Measurements from ENCODE around the gene SCN5A.

The SCN5A gene

DNA sequence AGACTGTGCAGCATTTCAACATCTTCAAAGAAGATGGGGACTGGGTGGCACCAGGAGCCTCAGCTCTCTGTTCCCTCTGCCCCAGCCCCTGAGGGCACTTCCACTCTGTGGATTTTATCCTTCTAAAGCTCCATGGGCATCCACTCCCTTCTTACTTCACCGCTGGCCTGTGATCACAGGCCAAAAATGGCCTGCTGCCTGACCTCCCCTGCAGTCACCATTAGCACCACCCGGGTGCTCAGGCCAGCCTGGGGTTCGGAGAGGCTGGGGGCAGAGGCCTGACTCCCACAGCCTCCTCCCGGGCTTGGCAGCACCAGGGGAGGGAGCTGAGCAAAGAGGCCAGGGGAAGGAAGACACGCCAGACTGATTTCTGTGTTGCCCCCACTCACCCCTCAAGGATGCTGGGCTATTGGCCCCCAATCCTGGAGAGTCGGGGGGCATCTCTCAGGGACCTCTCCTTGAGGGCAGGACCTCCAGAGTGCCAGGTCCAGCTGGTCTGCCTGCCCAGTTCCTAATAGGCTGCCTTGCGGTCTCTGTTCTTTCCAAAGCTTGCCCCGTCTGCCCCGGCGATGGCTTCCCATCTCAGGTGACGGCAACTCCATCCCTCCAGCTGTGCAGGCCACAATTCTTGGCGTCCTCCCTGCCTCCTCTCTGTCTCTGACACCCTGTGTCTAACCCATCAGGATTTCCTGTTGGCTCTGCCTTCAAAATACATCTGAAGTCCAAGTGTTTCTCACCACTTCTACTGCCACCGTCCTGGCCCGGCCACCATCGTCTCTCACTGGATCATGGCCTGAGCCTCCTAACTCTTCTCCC, 86.2 kb downstream of the SCN5A start:
- H2AK5ac ChIP-seq (ENCODE audit: low read length), result no peak overlapping the region
- no peaks in the 10 kb centered on the region for H3K4me1 ChIP-seq (ENCODE audit: control insufficient read depth, low read depth, low read length)
- no peak overlapping the region for H3K56ac ChIP-seq (ENCODE audit: low read length)
- H2BK120ac ChIP-seq (ENCODE audit: low read depth, low read length), result no peak overlapping the region
- H3K27ac ChIP-seq (ENCODE audit: low read depth, low read length), result no peak overlapping the region
- no peak overlapping the region for H4K8ac ChIP-seq (ENCODE audit: low read depth, low read length)
- H3K4me2 ChIP-seq (ENCODE audit: low read length), result no peak overlapping the region
- no peak for DNase-seq
- no peak overlapping the region for H3K9ac ChIP-seq (ENCODE audit: low read length)
- no peak overlapping the region for H4K5ac ChIP-seq (ENCODE audit: low read length)
- no peak overlapping the region for H3K4ac ChIP-seq (ENCODE audit: low read depth, low read length)
- no CpG with 5 or more reads among the region's 15 CpGs for WGBS (ENCODE audit: extremely low coverage, insufficient coverage, low lambda C conversion rate)
- H3K79me1 ChIP-seq (ENCODE audit: low read length), result no peaks in the 10 kb centered on the region
- no peaks in the 10 kb centered on the region for H3K79me2 ChIP-seq (ENCODE audit: control insufficient read depth, insufficient read depth, low read length)
- H2BK5ac ChIP-seq (ENCODE audit: low read length), result no peak overlapping the region
- H3K27me3 ChIP-seq (ENCODE audit: insufficient read depth, low read length, poor library complexity), result no peaks in the 10 kb centered on the region
- H3K18ac ChIP-seq (ENCODE audit: low read length), result no peak overlapping the region
- H3K4me3 ChIP-seq (ENCODE audit: low read length), result no peak overlapping the region
- H3K36me3 ChIP-seq (ENCODE audit: control insufficient read depth, insufficient read depth, low read length), result no peaks in the 10 kb centered on the region
- no peak overlapping the region for H2BK15ac ChIP-seq (replicated peaks; ENCODE audit: low read depth)
- no peak overlapping the region for H3K23ac ChIP-seq (ENCODE audit: low read length)

DNA sequence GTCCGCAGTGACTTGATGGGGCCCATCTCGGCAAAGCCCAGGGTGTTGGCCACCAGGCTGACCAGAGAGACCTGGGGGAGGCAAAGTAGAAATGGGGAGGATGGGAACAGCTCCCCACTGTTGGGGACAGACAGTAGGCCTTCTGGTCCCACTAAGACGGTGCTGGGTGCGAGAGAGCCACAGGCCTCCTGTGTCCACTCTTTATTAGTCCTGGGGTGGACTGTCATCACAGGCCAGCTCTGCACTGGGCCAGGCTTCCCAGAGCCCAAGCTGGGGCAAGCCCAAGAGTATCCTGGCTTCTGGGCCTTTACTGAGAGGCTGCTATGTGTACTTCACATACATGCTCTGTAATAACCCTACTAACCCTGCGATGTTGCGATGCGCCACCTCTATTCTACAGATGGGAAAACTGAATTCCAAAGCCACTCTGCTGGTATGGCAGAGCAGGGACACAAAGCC, 87.0 kb downstream of the SCN5A start:
- no peak overlapping the region for H3K23ac ChIP-seq (ENCODE audit: low read length)
- H3K36me3 ChIP-seq (ENCODE audit: control insufficient read depth, insufficient read depth, low read length), result no peaks in the 10 kb centered on the region
- H3K79me2 ChIP-seq (ENCODE audit: control insufficient read depth, insufficient read depth, low read length), result no peaks in the 10 kb centered on the region
- no peak overlapping the region for H3K4me2 ChIP-seq (ENCODE audit: low read length)
- no peak overlapping the region for H3K27ac ChIP-seq (ENCODE audit: low read depth, low read length)
- no peak overlapping the region for H3K4me3 ChIP-seq (ENCODE audit: low read length)
- no CpG with 5 or more reads among the region's 7 CpGs for WGBS (ENCODE audit: extremely low coverage, insufficient coverage, low lambda C conversion rate)
- no peak for DNase-seq
- no peak overlapping the region for H2BK15ac ChIP-seq (replicated peaks; ENCODE audit: low read depth)
- no peak overlapping the region for H2BK120ac ChIP-seq (ENCODE audit: low read depth, low read length)
- no peak overlapping the region for H3K56ac ChIP-seq (ENCODE audit: low read length)
- no peak overlapping the region for H3K4ac ChIP-seq (ENCODE audit: low read depth, low read length)
- no peak overlapping the region for H4K5ac ChIP-seq (ENCODE audit: low read length)
- no peak overlapping the region for H2BK5ac ChIP-seq (ENCODE audit: low read length)
- no peaks in the 10 kb centered on the region for H3K27me3 ChIP-seq (ENCODE audit: insufficient read depth, low read length, poor library complexity)
- no peaks in the 10 kb centered on the region for H3K4me1 ChIP-seq (ENCODE audit: control insufficient read depth, low read depth, low read length)
- no peak overlapping the region for H2AK5ac ChIP-seq (ENCODE audit: low read length)
- H3K79me1 ChIP-seq (ENCODE audit: low read length), result no peaks in the 10 kb centered on the region
- H4K8ac ChIP-seq (ENCODE audit: low read depth, low read length), result no peak overlapping the region
- no peak overlapping the region for H3K9ac ChIP-seq (ENCODE audit: low read length)
- no peak overlapping the region for H3K18ac ChIP-seq (ENCODE audit: low read length)

GRCh38 chr3:38561746-38562466, 87.6 kb downstream of the SCN5A start:
- H4K5ac ChIP-seq (ENCODE audit: low read length), result no peak overlapping the region
- no peak overlapping the region for H3K9ac ChIP-seq (ENCODE audit: low read length)
- H3K4me1 ChIP-seq (ENCODE audit: control insufficient read depth, low read depth, low read length), result no peaks in the 10 kb centered on the region
- H2BK120ac ChIP-seq (ENCODE audit: low read depth, low read length), result no peak overlapping the region
- H2BK5ac ChIP-seq (ENCODE audit: low read length), result no peak overlapping the region
- no peaks in the 10 kb centered on the region for H3K79me2 ChIP-seq (ENCODE audit: control insufficient read depth, insufficient read depth, low read length)
- no CpG with 5 or more reads among the region's 10 CpGs for WGBS (ENCODE audit: extremely low coverage, insufficient coverage, low lambda C conversion rate)
- H3K27ac ChIP-seq (ENCODE audit: low read depth, low read length), result no peak overlapping the region
- no peak overlapping the region for H2AK5ac ChIP-seq (ENCODE audit: low read length)
- no peak overlapping the region for H3K56ac ChIP-seq (ENCODE audit: low read length)
- no peak overlapping the region for H2BK15ac ChIP-seq (replicated peaks; ENCODE audit: low read depth)
- no peak for DNase-seq
- no peak overlapping the region for H3K18ac ChIP-seq (ENCODE audit: low read length)
- H3K4me3 ChIP-seq (ENCODE audit: low read length), result no peak overlapping the region
- no peaks in the 10 kb centered on the region for H3K27me3 ChIP-seq (ENCODE audit: insufficient read depth, low read length, poor library complexity)
- H3K4ac ChIP-seq (ENCODE audit: low read depth, low read length), result no peak overlapping the region
- H3K23ac ChIP-seq (ENCODE audit: low read length), result no peak overlapping the region
- no peak overlapping the region for H4K8ac ChIP-seq (ENCODE audit: low read depth, low read length)
- H3K79me1 ChIP-seq (ENCODE audit: low read length), result no peaks in the 10 kb centered on the region
- no peaks in the 10 kb centered on the region for H3K36me3 ChIP-seq (ENCODE audit: control insufficient read depth, insufficient read depth, low read length)
- no peak overlapping the region for H3K4me2 ChIP-seq (ENCODE audit: low read length)

GRCh38 chr3:38560996-38561717, 88.3 kb downstream of the SCN5A start:
- no peak overlapping the region for H4K5ac ChIP-seq (ENCODE audit: low read length)
- H3K4ac ChIP-seq (ENCODE audit: low read depth, low read length), result no peak overlapping the region
- H3K4me1 ChIP-seq (ENCODE audit: control insufficient read depth, low read depth, low read length), result no peaks in the 10 kb centered on the region
- DNase-seq, result no peak
- H3K23ac ChIP-seq (ENCODE audit: low read length), result no peak overlapping the region
- H3K79me1 ChIP-seq (ENCODE audit: low read length), result no peaks in the 10 kb centered on the region
- no peaks in the 10 kb centered on the region for H3K27me3 ChIP-seq (ENCODE audit: insufficient read depth, low read length, poor library complexity)
- no peak overlapping the region for H3K18ac ChIP-seq (ENCODE audit: low read length)
- no peak overlapping the region for H3K27ac ChIP-seq (ENCODE audit: low read depth, low read length)
- H2BK120ac ChIP-seq (ENCODE audit: low read depth, low read length), result no peak overlapping the region
- no peak overlapping the region for H2AK5ac ChIP-seq (ENCODE audit: low read length)
- H3K56ac ChIP-seq (ENCODE audit: low read length), result no peak overlapping the region
- H3K4me3 ChIP-seq (ENCODE audit: low read length), result no peak overlapping the region
- no peak overlapping the region for H4K8ac ChIP-seq (ENCODE audit: low read depth, low read length)
- H3K9ac ChIP-seq (ENCODE audit: low read length), result no peak overlapping the region
- H2BK5ac ChIP-seq (ENCODE audit: low read length), result no peak overlapping the region
- WGBS (ENCODE audit: extremely low coverage, insufficient coverage, low lambda C conversion rate), result no CpG with 5 or more reads among the region's 7 CpGs
- H2BK15ac ChIP-seq (replicated peaks; ENCODE audit: low read depth), result no peak overlapping the region
- no peaks in the 10 kb centered on the region for H3K36me3 ChIP-seq (ENCODE audit: control insufficient read depth, insufficient read depth, low read length)
- no peaks in the 10 kb centered on the region for H3K79me2 ChIP-seq (ENCODE audit: control insufficient read depth, insufficient read depth, low read length)
- H3K4me2 ChIP-seq (ENCODE audit: low read length), result no peak overlapping the region

DNA sequence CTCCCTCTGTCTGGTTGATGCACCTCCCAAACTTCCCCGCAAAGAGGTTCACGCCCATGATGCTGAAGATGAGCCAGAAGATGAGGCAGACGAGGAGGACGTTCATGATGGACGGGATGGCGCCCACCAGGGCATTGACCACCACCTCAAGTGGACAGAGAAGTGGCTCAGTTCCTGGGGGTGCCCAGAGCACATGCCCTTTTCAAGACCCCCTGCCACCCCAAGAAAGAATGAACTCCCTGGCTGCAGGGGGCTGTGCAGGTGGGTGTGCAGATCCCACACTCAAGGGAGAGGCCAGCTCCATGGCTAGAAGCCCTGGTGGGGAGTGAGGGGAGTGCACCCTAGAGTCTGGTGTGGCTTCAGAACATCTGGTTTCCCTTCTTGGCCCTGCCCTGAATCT, 89.2 kb downstream of the SCN5A start:
- H2BK120ac ChIP-seq (ENCODE audit: low read depth, low read length), result no peak overlapping the region
- no peak for DNase-seq
- H3K79me2 ChIP-seq (ENCODE audit: control insufficient read depth, insufficient read depth, low read length), result no peaks in the 10 kb centered on the region
- no peak overlapping the region for H3K4me3 ChIP-seq (ENCODE audit: low read length)
- H4K8ac ChIP-seq (ENCODE audit: low read depth, low read length), result no peak overlapping the region
- H4K5ac ChIP-seq (ENCODE audit: low read length), result no peak overlapping the region
- no peak overlapping the region for H2BK15ac ChIP-seq (replicated peaks; ENCODE audit: low read depth)
- no peak overlapping the region for H3K4ac ChIP-seq (ENCODE audit: low read depth, low read length)
- H3K4me2 ChIP-seq (ENCODE audit: low read length), result no peak overlapping the region
- H3K4me1 ChIP-seq (ENCODE audit: control insufficient read depth, low read depth, low read length), result no peaks in the 10 kb centered on the region
- no peaks in the 10 kb centered on the region for H3K27me3 ChIP-seq (ENCODE audit: insufficient read depth, low read length, poor library complexity)
- H3K27ac ChIP-seq (ENCODE audit: low read depth, low read length), result no peak overlapping the region
- H3K9ac ChIP-seq (ENCODE audit: low read length), result no peak overlapping the region
- H3K18ac ChIP-seq (ENCODE audit: low read length), result no peak overlapping the region
- H3K56ac ChIP-seq (ENCODE audit: low read length), result no peak overlapping the region
- no peak overlapping the region for H2AK5ac ChIP-seq (ENCODE audit: low read length)
- no peak overlapping the region for H3K23ac ChIP-seq (ENCODE audit: low read length)
- no peaks in the 10 kb centered on the region for H3K79me1 ChIP-seq (ENCODE audit: low read length)
- no peaks in the 10 kb centered on the region for H3K36me3 ChIP-seq (ENCODE audit: control insufficient read depth, insufficient read depth, low read length)
- H2BK5ac ChIP-seq (ENCODE audit: low read length), result no peak overlapping the region
- no CpG with 5 or more reads among the region's 6 CpGs for WGBS (ENCODE audit: extremely low coverage, insufficient coverage, low lambda C conversion rate)
